ENCODE measurements around the gene LARP6.

DNA sequence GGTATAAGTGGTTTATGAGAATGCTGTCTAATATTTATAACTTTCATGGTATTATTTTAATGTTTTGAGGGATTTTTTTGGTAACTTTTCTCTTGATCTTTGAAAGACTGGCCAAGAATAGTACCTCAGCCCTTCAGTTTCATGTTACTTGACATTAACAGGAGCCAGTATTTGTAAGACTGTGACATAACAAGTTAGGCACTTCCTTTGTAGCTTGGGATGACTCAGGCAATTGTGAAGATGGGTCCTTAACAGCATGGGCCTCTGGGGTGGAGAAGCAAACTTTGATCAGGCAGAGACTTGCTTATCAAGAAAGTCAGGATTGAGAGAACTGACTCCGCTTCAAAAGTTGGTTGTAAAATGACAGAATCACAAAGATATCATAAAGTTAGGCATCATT, 48.1 kb upstream of the LARP6 start:
- TF ChIP-seq, protein P1, sequence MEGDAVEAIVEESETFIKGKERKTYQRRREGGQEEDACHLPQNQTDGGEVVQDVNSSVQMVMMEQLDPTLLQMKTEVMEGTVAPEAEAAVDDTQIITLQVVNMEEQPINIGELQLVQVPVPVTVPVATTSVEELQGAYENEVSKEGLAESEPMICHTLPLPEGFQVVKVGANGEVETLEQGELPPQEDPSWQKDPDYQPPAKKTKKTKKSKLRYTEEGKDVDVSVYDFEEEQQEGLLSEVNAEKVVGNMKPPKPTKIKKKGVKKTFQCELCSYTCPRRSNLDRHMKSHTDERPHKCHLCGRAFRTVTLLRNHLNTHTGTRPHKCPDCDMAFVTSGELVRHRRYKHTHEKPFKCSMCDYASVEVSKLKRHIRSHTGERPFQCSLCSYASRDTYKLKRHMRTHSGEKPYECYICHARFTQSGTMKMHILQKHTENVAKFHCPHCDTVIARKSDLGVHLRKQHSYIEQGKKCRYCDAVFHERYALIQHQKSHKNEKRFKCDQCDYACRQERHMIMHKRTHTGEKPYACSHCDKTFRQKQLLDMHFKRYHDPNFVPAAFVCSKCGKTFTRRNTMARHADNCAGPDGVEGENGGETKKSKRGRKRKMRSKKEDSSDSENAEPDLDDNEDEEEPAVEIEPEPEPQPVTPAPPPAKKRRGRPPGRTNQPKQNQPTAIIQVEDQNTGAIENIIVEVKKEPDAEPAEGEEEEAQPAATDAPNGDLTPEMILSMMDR (IDR thresholded peaks at IDR 0.05): no peak
- no peak for TF ChIP-seq POLR2A (IDR thresholded peaks at IDR 0.05)
- no peak for TF ChIP-seq POLR2AphosphoS5 (IDR thresholded peaks at IDR 0.05)

Data from stomach (tissue), 4 donors.